A549 treated with ZK216348 at 1 μM for 4 hours (cell line): ENCODE results near the gene TP53TG3. TPM values are rescaled to one million over a fixed set of nuclear protein-coding genes. Genes with fewer than 3 reads are reported as not detected.

Experiments
- total RNA-seq: library from RNA; stranded (reverse); fragments of 200-300 nt; extraction: Qiagen RNA extraction; gene quantifications from 5 replicates; pipeline ENCODE4 v1.2.3, GENCODE V29; 2022; ENCODE audit warnings: low read depth

TP53TG3 gene, protein sequence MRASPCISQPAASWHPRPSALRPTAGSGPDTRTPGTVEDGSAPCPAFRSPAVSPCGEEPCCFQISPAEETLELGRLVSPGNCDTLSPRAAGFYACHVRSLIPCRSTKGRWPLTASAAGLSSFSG
- total RNA-seq: 0.39 to 0.70 TPM (median 0.55 TPM) in 3 of 5 replicates, not detected in the others

DNA sequence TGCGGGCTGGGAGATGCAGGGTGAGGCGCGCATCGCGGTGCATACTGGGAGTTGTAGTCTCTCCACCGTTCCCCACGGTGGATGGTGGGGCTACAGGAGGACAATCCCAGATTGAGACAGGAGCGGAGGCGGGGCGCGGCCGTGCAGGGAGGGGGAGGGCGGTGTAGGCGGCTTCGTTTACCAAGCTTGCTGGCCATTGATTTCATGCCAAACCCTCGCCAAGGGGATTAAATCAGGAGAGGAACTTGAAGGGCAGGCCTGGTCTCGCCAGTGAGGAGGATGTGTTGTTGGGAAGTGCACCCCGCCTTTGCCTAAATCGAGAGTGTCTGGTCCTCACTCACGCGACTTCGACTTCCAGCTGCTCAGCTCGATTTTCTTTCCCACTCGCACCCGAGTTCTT, at the start of gene TP53TG3:
TP53TG3 (minus strand) TSS at position 101 of the 400 bp plus-strand sequence; CDS start at position 33, 68 bp downstream.

